Uterus (tissue), 2 donors: ENCODE measurements around the gene MSI2.

Experiments used
- POLR2A ChIP-seq, 2 donors: fragments of 450-650 bp; IDR thresholded peaks; one replicate each; pipeline ENCODE4 v1.6.1; 2016; ENCODE audit warnings: antibody characterized with exemption in 2 of 2, mild to moderate bottlenecking in 1 of 2, moderate library complexity in 1 of 2
- TF ChIP-seq, protein P1 (sequence below), 4 experiments: fragments of 200-600 bp in 2 of 4; fragments of 450-650 bp in 2 of 4; sonication (generic) in 2 of 4; IDR thresholded peaks; one replicate each; pipeline ENCODE4 v1.5.1; 2016 to 2019; ENCODE audit warnings: antibody characterized with exemption in 4 of 4, mild to moderate bottlenecking in 2 of 4, moderate library complexity in 1 of 4

DNA sequence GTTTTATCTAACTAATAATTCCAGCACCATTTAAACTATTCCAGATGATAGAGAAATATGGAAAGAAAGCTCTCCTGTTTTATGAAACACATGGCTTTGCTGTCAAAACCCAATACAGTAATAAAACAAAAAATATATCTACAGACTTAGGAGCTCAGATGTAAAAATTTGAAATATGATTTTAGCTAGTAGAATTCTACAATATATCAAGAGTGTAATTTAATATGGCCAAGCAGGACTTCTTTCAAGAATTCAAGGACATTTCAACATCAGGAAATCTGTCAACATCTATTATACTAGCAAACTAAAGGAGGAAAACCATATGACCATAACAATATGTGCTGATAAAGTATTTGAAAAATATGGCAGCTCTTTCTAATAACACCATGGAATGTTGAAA is 431.3 kb downstream of the MSI2 start:
- TF ChIP-seq, protein P1, sequence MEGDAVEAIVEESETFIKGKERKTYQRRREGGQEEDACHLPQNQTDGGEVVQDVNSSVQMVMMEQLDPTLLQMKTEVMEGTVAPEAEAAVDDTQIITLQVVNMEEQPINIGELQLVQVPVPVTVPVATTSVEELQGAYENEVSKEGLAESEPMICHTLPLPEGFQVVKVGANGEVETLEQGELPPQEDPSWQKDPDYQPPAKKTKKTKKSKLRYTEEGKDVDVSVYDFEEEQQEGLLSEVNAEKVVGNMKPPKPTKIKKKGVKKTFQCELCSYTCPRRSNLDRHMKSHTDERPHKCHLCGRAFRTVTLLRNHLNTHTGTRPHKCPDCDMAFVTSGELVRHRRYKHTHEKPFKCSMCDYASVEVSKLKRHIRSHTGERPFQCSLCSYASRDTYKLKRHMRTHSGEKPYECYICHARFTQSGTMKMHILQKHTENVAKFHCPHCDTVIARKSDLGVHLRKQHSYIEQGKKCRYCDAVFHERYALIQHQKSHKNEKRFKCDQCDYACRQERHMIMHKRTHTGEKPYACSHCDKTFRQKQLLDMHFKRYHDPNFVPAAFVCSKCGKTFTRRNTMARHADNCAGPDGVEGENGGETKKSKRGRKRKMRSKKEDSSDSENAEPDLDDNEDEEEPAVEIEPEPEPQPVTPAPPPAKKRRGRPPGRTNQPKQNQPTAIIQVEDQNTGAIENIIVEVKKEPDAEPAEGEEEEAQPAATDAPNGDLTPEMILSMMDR (IDR thresholded peaks at IDR 0.05) = no peak
- TF ChIP-seq POLR2A (IDR thresholded peaks at IDR 0.05) = no peak
